Testis (tissue), 2 donors: Measurements from ENCODE around the gene NME2.
"Not testable (repeated sequence)": the region's sequence is repeated elsewhere in the genome, so short reads cannot be mapped to it uniquely, and the experiment has no call there.

Experiments used
- CTCF ChIP-seq, 3 experiments: fragments of 450-650 bp in 2 of 3; fragments of 200-600 bp in 1 of 3; sonication (generic) in 1 of 3; IDR thresholded peaks; one replicate each; pipeline ENCODE4 v1.5.1; 2016 to 2019; ENCODE audit warnings: antibody characterized with exemption in 3 of 3, mild to moderate bottlenecking in 2 of 3, moderate library complexity in 1 of 3
- POLR2A ChIP-seq: fragments of 450-650 bp; IDR thresholded peaks from one replicate; pipeline ENCODE4 v1.6.1; 2017; ENCODE audit warnings: antibody characterized with exemption, mild to moderate bottlenecking, moderate library complexity

- TF ChIP-seq CTCF (IDR thresholded peaks at IDR 0.05); POLR2A: not testable (repeated sequence)
These were observed 5.8 kb downstream of the NME2 start for GRCh38 chr17:51172030-51172429.
